ENCODE results near the gene DSE. TPM values are rescaled to one million over a fixed set of nuclear protein-coding genes. Genes with fewer than 3 reads are reported as not detected.

The DSE gene
- polyA plus RNA-seq, 4 donors, result 37.1 to 46.7 (median 43.2) TPM

DNA sequence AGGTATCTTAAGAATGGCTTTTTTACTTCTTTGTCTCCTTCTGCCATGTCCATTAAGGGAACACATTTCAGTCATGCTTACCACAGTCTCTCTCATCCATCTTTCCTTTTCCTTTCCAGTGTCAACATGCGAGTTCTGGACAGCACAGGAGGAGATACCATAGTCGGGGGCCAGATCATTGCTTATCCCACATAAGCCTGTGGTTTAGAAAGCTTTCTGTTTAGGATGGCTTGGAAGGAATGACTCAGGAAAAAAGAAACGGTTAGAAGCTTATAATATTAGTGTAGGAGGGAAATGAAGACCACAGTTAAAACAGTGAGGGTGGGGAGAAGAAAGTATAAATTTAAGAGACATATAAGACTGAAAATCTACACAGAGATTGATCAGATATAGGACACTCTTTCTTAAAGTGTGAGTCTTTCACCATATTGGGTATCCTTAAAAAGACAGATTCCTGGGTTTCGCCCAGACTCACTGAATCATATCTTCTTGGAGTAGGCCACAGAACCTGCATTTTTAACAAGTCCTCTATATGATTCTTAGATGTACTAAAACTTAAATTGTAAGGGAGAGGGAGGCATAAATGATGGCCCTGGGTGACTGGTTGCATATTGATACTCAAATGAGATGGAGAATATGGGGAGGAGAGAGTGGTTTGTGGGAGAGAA lies 36.1 kb downstream of the DSE start:
- DNase-seq (ENCODE audit: low read depth in 4 of 4, low spot score in 3 of 4), result no peak

DNA sequence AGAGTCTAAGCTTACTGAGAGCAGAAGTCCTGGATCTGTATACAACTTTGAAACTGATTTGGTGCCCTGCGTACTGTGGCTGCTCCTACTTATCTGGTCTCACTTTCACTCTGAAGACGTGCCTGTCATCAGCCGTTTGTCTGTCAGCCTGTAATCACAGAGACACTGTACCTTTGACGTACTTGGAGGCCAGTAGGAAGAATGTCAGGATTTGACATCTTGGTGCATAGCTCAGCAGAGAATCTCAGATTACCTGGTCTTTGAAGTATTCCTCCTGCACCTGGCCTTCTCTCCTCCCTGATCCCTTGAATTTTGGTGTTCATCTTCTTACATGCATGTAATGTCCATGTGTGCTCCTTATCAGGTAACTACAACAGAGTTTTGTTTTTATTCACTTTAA lies 37.7 kb downstream of the DSE start:
- no peak for DNase-seq (ENCODE audit: low read depth in 4 of 4, low spot score in 3 of 4)

DNA sequence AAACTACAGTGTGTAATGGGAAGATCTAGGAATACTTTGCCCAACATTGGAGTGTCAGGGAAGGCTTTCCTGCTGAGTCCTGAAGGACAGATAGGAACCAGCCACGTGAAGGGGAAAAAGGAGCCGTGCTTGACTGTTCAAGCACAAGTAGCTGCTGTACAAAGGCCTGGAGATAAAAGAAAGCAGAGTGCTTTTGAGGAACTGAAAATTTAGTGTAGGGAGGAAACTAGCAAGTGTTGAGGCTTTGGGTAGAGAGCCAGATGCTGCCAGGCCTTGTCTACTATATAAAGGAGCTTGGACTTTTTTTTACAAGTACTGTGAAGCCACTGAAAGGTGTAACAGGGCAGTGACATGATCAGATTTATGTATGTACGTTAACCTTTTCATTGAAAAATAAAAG lies 39.0 kb downstream of the DSE start:
- no peak for DNase-seq (ENCODE audit: low read depth in 4 of 4, low spot score in 3 of 4)

DNA sequence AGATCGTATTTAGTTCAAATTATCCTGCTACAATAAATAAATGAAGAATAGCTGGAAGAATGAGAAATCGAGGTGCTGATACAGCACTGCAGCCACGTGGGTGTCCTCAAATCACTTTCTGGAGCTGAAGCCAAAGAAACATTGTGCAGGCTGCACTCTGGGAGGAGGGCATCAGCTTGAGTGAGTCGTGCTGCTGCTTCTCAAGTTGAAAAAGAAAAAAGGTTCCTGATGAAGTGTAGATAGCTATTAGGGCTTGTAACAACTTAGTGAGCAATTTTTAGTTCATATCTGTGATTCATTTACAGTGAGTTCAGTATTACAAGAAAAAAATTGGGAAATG lies 40.5 kb downstream of the DSE start:
- DNase-seq (ENCODE audit: low read depth in 4 of 4, low spot score in 3 of 4), result no peak

DNA sequence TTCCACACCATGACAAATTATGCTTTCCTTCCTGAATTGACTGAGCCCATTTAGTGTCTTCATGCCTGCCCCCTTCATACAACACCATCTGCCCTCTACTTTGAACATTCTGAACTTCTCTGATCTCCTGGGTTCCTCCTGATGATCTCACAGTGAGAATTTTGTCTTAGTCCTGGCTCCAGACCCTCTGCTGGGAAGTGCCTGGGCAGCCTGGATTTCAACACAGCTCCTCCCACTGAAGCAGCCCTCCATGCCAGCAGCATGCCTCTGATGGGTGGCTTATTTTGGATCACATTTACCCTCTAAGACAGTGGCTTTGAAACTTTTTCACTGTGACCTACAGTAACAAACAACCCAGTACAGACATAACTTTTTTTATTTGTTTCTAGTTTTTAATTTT lies 41.5 kb downstream of the DSE start:
- no peak for DNase-seq (ENCODE audit: low read depth in 4 of 4, low spot score in 3 of 4)

DNA sequence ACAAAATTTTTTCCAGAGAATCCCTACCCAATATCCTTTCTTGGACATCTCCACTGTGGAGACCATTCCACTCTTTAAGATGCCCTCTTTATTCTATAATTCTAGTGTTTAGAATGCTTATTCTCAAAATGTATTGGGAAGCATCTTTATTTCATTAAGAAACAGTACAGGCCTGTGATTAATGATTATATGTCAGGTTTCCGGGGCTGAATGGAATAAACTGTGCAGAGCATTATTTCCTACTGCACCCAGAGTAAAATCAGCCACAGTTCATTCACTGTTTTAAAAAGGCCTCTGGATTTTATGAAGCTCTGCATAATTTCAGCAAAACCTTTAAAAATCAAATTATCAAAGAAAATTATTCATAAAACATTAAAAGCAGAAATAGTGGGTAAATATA lies 42.6 kb downstream of the DSE start:
- no peak for DNase-seq (ENCODE audit: low read depth in 4 of 4, low spot score in 3 of 4)

DNA sequence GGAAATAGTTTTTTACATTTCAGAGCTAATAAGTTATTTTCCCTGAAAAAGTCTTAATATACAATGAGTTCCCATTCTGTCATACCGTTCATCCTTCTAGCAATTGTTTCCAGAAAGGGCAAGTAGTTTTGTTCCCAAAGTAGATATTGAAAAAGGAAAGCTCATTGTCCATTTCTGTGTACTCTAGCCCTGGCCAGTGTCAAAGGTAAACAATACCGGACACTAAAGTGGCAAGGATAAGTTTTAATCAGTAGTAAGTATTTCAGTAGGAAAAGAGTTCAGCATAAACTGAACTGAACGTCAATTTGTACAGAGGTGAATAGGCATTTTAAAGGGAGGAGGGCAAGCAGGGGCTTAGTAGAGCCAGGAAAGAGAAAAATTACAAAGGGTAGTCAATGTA lies 46.9 kb downstream of the DSE start:
- no peak for DNase-seq (ENCODE audit: low read depth in 4 of 4, low spot score in 3 of 4)

DNA sequence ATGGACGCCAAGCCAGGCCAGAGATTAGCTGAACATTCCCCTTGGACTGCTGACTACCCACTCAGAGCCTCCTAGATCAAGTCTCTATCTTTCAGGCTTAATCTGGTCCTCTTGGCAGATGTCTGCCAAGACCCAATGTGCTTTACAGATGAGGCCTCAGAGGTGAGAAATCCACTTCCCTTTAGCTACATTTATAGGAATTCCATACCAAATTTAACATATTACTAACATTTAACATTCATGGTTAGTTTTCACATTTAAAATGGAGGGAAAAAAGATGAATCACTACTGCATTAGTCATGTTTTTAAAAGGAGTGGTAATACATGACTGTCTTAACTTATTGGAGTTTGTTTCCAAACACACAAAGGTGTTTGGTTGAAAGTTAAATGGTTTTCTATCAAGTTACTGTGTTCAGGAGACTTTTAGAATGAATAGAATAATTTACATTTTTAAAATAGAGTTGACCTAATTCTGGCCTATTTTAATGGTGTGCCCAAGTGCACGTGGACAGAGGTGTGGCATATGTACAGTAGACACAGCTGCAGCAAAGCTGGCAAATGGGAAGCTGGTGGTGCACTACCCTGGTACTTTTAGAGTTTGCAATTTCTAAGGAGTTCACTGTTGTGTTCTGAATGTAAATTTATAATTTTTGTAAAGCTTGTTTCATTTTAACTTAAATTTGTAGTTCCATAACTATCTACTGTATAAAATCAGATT lies 48.5 kb downstream of the DSE start:
- DNase-seq (ENCODE audit: low read depth in 4 of 4, low spot score in 3 of 4), result no peak

DNA sequence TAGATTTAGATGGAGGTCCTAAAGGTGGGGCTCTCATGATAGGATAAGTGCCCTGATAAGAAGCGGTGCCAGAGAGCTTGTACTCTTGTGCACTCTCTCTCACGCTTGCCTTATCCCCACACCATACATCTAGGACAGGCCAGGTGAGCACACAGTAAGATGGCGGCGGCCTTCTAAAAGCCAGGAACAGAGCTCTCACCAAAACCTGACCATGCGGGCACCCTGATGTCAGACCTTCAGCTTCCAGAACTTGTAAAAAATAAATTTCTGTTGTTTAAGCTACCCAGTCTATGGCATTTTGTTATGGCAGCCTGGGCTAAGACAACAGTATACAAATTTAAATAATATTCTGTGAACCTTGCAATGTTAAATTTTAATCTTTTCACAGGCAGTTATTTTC lies 49.6 kb downstream of the DSE start:
- no peak for DNase-seq (ENCODE audit: low read depth in 4 of 4, low spot score in 3 of 4)

DNA sequence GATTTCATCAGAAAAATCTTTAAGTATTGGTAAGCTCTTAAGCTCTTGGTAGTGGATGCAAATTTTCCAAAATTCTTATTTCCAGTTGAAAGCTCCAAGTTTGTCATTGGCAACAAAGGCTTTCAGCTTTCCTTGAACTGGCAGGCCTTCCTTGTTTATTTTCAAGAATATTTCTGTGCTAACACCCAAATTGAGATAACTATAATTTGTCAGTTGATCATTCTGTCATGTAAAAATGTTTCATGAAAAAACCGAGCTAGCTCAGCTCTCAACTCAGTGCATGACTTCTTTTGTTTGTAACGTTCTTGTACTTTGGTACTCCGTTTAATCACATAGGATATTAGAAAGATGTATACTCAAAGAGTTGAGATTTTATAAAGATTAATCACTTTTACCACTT lies 51.5 kb downstream of the DSE start:
- DNase-seq (ENCODE audit: low read depth in 4 of 4, low spot score in 3 of 4), result no peak

DNA sequence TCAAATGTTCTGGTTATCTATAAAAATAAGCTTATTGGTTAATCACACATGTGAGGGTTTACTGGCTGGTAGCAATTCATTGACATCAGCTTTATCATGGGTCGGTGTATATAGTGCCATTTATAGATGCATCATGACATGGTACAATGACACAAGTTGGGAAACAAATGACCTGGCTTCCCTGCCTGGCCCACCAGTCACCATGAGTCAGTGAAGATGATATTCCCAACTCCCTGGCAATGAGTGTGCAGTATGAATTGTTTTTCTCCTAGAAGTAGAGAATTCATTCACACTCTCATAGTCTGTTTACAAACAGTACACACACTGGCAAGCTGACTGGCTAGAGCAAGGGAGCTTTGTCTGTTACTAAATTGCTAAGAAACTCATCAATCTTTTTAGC lies 53.3 kb downstream of the DSE start:
- no peak for DNase-seq (ENCODE audit: low read depth in 4 of 4, low spot score in 3 of 4)

DNA sequence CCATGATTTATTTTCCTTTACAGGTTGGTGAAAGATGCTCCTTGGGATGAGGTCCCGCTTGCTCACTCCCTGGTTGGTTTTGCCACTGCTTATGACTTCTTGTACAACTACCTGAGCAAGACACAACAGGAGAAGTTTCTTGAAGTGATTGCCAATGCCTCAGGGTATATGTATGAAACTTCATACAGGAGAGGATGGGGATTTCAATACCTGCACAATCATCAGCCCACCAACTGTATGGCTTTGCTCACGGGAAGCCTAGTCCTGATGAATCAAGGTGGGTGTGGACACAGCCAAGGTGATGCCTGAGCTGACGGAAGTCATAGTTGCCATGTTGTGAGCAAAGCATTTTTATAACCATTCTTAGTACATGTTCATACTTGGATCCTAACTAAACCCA lies 55.8 kb downstream of the DSE start:
- DNase-seq (ENCODE audit: low read depth in 4 of 4, low spot score in 3 of 4), result no peak

DNA sequence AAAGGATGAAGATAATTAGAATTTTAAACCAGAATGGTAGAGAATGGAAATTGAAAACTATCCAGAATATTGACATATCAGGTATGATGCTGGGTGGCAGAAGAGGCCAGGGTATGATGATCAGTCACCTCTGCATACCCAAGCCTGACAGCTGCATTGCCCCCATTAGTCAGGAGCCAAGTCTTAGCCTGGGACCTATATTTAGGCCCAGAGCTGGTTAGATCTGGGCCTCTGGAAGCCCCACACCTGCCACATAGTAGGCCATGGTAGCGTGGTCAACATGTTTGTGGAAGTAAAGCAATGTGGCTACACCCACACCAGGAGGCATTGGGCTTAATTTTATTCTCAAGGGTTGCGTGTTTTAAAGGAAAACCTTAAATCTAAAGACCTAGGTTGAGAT lies 58.4 kb downstream of the DSE start:
- no peak for DNase-seq (ENCODE audit: low read depth in 4 of 4, low spot score in 3 of 4)

DNA sequence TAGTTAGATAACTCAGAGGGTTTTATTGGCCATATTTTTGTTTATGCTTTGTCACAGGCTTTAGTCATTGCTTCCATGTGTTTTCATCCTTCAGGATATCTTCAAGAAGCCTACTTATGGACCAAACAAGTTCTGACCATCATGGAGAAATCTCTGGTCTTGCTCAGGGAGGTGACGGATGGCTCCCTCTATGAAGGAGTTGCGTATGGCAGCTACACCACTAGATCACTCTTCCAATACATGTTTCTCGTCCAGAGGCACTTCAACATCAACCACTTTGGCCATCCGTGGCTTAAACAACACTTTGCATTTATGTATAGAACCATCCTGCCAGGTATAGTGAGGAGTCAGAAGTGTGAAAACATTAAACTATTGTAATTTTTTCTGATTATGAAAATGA lies 60.1 kb downstream of the DSE start:
- no peak for DNase-seq (ENCODE audit: low read depth in 4 of 4, low spot score in 3 of 4)

DNA sequence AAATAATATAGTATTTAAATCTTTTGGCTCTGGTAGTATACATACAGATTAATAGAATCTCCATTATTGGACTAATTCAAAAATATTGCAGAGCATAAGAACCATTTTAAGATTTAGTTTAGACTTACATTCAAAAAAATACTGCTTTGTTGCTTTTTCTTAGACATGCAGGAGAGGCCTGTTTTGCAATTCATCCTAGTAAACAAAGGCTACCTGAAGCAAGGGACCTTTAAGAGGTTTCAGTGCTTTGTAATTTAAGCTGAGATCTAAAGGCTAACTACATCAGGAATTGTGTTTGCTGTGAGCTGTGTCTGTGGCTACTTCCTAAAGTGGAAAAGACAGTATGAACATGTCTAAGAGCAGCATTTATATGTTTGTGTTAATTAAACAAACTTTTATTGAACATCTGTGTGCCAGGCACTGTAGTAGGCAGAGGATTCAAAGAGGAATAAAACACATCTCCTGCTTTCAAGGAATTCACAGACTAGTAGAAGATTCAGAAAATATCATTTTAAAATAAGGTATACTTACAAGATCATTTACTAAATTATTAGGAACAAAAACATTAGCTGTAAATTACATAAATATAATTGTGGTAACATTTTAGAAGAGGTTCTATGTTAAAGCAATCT lies 61.3 kb downstream of the DSE start:
- no peak for DNase-seq (ENCODE audit: low read depth in 4 of 4, low spot score in 3 of 4)

DNA sequence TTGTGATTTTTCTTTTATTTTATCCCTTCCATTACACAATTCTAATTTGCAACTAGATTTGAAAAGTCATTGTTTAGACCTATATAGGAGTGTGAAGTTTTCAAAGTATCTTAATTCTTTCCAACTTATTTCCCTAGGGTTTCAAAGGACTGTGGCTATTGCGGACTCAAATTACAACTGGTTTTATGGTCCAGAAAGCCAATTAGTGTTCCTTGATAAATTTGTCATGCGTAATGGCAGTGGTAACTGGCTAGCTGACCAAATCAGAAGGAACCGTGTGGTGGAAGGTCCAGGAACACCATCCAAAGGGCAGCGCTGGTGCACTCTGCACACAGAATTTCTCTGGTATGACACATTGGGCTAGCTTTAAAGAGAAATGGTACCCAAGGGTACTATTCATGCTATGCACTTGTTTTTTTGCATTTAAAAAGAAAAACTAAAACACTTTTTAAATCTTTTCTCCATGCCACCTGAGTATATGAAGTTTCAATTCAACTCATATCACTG lies 62.5 kb downstream of the DSE start:
- DNase-seq (ENCODE audit: low read depth in 4 of 4, low spot score in 3 of 4), result no peak

DNA sequence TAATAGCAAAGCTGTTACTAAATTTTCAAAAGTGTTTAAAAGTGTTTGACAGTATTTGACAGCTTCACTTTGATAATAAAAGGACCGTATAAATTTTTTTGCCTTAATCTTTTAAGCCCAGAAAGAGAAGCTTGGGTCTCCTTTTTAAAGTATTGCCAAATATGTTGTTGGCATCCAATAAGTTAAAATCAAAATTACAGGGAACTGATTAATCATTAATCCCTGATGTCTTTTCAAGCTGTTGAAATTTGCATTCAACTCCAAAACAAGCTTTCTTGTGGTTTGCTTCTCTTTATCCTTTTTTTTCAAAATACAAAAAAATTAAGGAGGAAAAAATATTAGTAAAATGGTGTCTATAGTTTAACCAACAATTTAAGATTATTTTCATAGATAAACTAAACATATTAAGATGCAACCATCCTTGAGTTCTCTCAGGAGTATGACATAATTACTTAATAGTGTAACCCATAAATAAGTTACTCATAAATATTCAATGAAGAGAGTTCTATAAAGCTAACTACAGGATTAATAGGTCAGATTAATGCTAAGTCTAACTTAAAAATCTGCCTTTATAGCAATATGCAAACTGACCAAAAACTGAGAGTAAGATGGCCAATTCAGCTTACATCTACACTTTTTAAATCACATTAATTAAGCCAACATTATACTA lies 63.4 kb downstream of the DSE start:
- no peak for DNase-seq (ENCODE audit: low read depth in 4 of 4, low spot score in 3 of 4)

DNA sequence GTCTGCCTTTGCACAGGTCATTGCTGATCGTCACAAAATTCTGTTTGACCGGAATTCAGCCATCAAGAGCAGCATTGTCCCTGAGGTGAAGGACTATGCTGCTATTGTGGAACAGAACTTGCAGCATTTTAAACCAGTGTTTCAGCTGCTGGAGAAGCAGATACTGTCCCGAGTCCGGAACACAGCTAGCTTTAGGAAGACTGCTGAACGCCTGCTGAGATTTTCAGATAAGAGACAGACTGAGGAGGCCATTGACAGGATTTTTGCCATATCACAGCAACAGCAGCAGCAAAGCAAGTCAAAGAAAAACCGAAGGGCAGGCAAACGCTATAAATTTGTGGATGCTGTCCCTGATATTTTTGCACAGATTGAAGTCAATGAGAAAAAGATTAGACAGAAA lies 65.8 kb downstream of the DSE start:
- DNase-seq (ENCODE audit: low read depth in 4 of 4, low spot score in 3 of 4), result no peak

DNA sequence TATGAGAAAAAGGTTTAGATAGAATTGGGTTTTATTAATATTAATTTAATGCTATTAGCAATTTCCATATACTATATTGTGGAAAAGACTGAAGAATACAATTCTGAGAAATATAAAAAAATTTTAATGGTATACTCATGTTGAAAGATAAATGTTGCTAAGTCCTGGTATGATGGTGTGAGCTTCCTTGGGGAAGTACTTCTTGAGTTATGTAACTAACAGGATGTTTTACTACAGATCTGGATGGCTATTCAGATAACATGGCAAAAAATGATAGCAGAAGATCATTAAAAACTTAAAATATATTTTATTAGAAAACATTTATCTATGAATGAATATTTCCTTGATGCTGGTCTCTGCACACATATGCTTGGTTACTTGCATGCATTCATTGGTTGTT lies 66.9 kb downstream of the DSE start:
- no peak for DNase-seq (ENCODE audit: low read depth in 4 of 4, low spot score in 3 of 4)

DNA sequence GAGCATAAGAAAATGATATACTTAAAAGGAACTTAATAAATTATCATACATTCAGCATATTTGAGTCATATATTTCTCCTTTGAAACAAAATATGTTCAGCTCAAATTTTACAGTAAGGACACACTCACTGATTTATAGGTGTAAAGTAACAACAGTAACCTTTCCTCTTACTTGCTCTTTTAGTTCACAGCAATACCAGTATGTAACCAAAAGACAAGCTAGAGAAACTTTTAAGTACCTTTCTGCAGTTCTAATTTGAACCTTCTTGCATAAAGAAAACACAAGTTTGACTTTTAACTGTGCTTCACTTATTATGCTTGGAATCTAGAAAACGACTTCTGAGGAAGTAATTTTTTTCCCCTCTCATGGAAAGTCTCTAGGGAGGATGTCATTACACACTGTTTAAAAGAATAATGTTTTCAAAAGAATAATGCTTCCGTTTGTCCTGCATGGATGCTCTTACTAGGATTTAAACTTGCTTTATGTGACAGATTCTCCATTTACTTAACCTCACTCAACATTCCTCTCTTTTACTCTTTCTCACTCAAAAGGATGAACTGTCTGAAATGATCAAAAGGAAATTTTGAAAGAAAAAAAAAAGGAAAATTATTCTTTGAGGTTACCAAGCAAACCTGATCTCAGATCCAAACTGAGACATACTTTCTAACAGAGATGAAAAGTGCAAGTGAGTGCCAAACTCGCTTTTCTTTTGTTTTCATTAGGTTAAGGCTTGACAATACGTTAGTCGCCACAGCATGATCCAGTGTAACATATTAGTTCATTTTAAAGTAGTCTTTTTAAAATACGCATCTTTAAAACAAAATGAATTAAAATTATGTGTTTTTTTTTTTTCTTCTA lies 68.1 kb downstream of the DSE start:
- no peak for DNase-seq (ENCODE audit: low read depth in 4 of 4, low spot score in 3 of 4)
